ENCODE data around the gene QTRT2. TPM values are rescaled to one million over a fixed set of nuclear protein-coding genes. Genes with fewer than 3 reads are reported as not detected.

The QTRT2 gene
- total RNA-seq, 1 donor, result 22.9 TPM

GRCh38 chr3:114052216-114052615, 4.3 kb upstream of the QTRT2 start:
- H3K4me3 ChIP-seq (ENCODE audit: low read depth, low read length), result no peak overlapping the region
- DNase-seq (ENCODE audit: low read depth), result no peak
- no peak for TF ChIP-seq CTCF (IDR thresholded peaks at IDR 0.05; ENCODE audit: insufficient read depth, low read depth, low read length)

- H3K4me3 ChIP-seq (ENCODE audit: low read depth, low read length), result peak overlapping the region; percentile 69
- no peak for TF ChIP-seq CTCF (IDR thresholded peaks at IDR 0.05; ENCODE audit: insufficient read depth, low read depth, low read length)
- no peak for DNase-seq (ENCODE audit: low read depth)
Measured at GRCh38 chr3:114057011-114057347, 442 bp downstream of the QTRT2 start.

GRCh38 chr3:114058646-114059045, 2.1 kb downstream of the QTRT2 start:
- no peak for DNase-seq (ENCODE audit: low read depth)
- no peak overlapping the region for H3K4me3 ChIP-seq (ENCODE audit: low read depth, low read length)
- no peak for TF ChIP-seq CTCF (IDR thresholded peaks at IDR 0.05; ENCODE audit: insufficient read depth, low read depth, low read length)

GRCh38 chr3:114060906-114061655, 4.5 kb downstream of the QTRT2 start:
- DNase-seq (ENCODE audit: low read depth), result no peak
- no peak overlapping the region for H3K4me3 ChIP-seq (ENCODE audit: low read depth, low read length)
- TF ChIP-seq CTCF (IDR thresholded peaks at IDR 0.05; ENCODE audit: insufficient read depth, low read depth, low read length), result no peak

GRCh38 chr3:114067804-114068203, 11.3 kb downstream of the QTRT2 start:
- no peak for TF ChIP-seq CTCF (IDR thresholded peaks at IDR 0.05; ENCODE audit: insufficient read depth, low read depth, low read length)
- H3K4me3 ChIP-seq (ENCODE audit: low read depth, low read length), result no peak overlapping the region
- DNase-seq (ENCODE audit: low read depth), result no peak

- DNase-seq (ENCODE audit: low read depth), result no peak
- no peak overlapping the region for H3K4me3 ChIP-seq (ENCODE audit: low read depth, low read length)
- TF ChIP-seq CTCF (IDR thresholded peaks at IDR 0.05; ENCODE audit: insufficient read depth, low read depth, low read length), result no peak
Measured at GRCh38 chr3:114068336-114068735, 11.8 kb downstream of the QTRT2 start.

GRCh38 chr3:114071786-114072185, 15.2 kb downstream of the QTRT2 start:
- DNase-seq (ENCODE audit: low read depth), result no peak
- no peak overlapping the region for H3K4me3 ChIP-seq (ENCODE audit: low read depth, low read length)
- TF ChIP-seq CTCF (IDR thresholded peaks at IDR 0.05; ENCODE audit: insufficient read depth, low read depth, low read length), result no peak

Measured in fibroblast of villous mesenchyme (primary cell).